Left ventricle myocardium inferior (tissue), 1 donor: ENCODE data around the gene WNT2B. TPM values are rescaled to one million over a fixed set of nuclear protein-coding genes. Genes with fewer than 3 reads are reported as not detected.
"Not testable (repeated sequence)": the region's sequence is repeated elsewhere in the genome, so short reads cannot be mapped to it uniquely, and the experiment has no call there.

ENCODE experiments used
- DNase-seq: peaks from one replicate; pipeline ENCODE4 v3.0.0-alpha.2; 2020
- H3K27ac ChIP-seq: fragments of 200-600 bp; replicated peaks from 2 replicates; pipeline ENCODE4 v1.8.0; 2021
- H3K27me3 ChIP-seq: fragments of 200-600 bp; 2 replicates; pipeline ENCODE4 v1.8.0; 2021; ENCODE audit warnings: low read depth
- H3K36me3 ChIP-seq: fragments of 200-600 bp; 2 replicates; pipeline ENCODE4 v1.8.0; 2021
- H3K4me1 ChIP-seq: fragments of 200-600 bp; 2 replicates; pipeline ENCODE4 v1.8.0; 2021
- H3K4me3 ChIP-seq: fragments of 200-600 bp; 2 replicates; pipeline ENCODE4 v1.8.0; 2021; ENCODE audit warnings: mild to moderate bottlenecking, moderate library complexity
- H3K9me3 ChIP-seq: fragments of 200-600 bp; replicated peaks from 2 replicates; pipeline ENCODE4 v1.8.0; 2021
- intact Hi-C: fragments of 100-400 bp; cut with micrococcal nuclease; formaldehyde crosslinking; loops from one replicate; pipeline ENCODE4 v1.11.0; 2022
- total RNA-seq: library from RNA; stranded (reverse); fragmentation: NEBNext Ultra II Directional; extraction: Animal tissue kit (Norgen Biotek cat#: 25700); gene quantifications from one replicate; pipeline ENCODE4 v1.2.1, GENCODE V29; 2021
- TF ChIP-seq, protein P1 (sequence below): fragments of 200-600 bp; IDR thresholded peaks from 2 replicates; pipeline ENCODE4 v1.8.0; 2021; ENCODE audit warnings: antibody characterized with exemption, mild to moderate bottlenecking, borderline replicate concordance
- donor health status: DM: no; HTN: yes; CAD: no; lungs with severe emphysema.

The WNT2B gene
- total RNA-seq, 1 donor from 2014 or later, result 1.7 TPM

- peaks cover 41% of the 10 kb centered on the region for H3K9me3 ChIP-seq
Observed at GRCh38 chr1:112477550-112477949, 31.2 kb upstream of the WNT2B start.

GRCh38 chr1:112478314-112478713 lies 30.5 kb upstream of the WNT2B start:
- no peak overlapping the region for H3K4me3 ChIP-seq
- peaks cover 12% of the 10 kb centered on the region for H3K36me3 ChIP-seq
- DNase-seq, result no peak
- peaks cover 41% of the 10 kb centered on the region for H3K9me3 ChIP-seq
- H3K27me3 ChIP-seq, result no peaks in the 10 kb centered on the region
- TF ChIP-seq, protein P1, sequence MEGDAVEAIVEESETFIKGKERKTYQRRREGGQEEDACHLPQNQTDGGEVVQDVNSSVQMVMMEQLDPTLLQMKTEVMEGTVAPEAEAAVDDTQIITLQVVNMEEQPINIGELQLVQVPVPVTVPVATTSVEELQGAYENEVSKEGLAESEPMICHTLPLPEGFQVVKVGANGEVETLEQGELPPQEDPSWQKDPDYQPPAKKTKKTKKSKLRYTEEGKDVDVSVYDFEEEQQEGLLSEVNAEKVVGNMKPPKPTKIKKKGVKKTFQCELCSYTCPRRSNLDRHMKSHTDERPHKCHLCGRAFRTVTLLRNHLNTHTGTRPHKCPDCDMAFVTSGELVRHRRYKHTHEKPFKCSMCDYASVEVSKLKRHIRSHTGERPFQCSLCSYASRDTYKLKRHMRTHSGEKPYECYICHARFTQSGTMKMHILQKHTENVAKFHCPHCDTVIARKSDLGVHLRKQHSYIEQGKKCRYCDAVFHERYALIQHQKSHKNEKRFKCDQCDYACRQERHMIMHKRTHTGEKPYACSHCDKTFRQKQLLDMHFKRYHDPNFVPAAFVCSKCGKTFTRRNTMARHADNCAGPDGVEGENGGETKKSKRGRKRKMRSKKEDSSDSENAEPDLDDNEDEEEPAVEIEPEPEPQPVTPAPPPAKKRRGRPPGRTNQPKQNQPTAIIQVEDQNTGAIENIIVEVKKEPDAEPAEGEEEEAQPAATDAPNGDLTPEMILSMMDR, result no peak
- H3K4me1 ChIP-seq, result no peaks in the 10 kb centered on the region
- no peak overlapping the region for H3K27ac ChIP-seq
- intact Hi-C loops, result no loop called here

More at GRCh38 chr1:112477550-112477949, 31.2 kb upstream of the WNT2B start:
- Histone ChIP-seq H3K36me3 (peaks cover 12% of the 10 kb centered on the region), H3K4me3 (no peak overlapping the region), H3K27me3 (no peaks in the 10 kb centered on the region), H3K4me1 (no peaks in the 10 kb centered on the region), H3K27ac (no peak overlapping the region)
- TF ChIP-seq, protein P1, result no peak
- DNase-seq, result no peak
- intact Hi-C loops, result no loop called here

GRCh38 chr1:112486063-112486462 lies 22.7 kb upstream of the WNT2B start:
- intact Hi-C loops, H3K27me3 ChIP-seq, H3K27ac ChIP-seq, H3K4me3 ChIP-seq, H3K9me3 ChIP-seq, H3K36me3 ChIP-seq, H3K4me1 ChIP-seq, DNase-seq: not testable (repeated sequence)

GRCh38 chr1:112487686-112488085 lies 21.1 kb upstream of the WNT2B start:
- H3K4me3 ChIP-seq, DNase-seq, H3K36me3 ChIP-seq, intact Hi-C loops, H3K9me3 ChIP-seq, H3K27me3 ChIP-seq, H3K27ac ChIP-seq, H3K4me1 ChIP-seq: not testable (repeated sequence)

GRCh38 chr1:112488141-112488540 lies 20.6 kb upstream of the WNT2B start:
- DNase-seq, result no peak
- intact Hi-C loops, result no loop called here
- no peak overlapping the region for H3K4me3 ChIP-seq

GRCh38 chr1:112492076-112492475 lies 16.7 kb upstream of the WNT2B start:
- DNase-seq, result no peak
- Histone ChIP-seq H3K9me3 (no peaks in the 10 kb centered on the region), H3K27ac (no peak overlapping the region), H3K4me1 (no peaks in the 10 kb centered on the region), H3K27me3 (no peaks in the 10 kb centered on the region), H3K4me3 (no peak overlapping the region), H3K36me3 (no peaks in the 10 kb centered on the region)
- TF ChIP-seq, protein P1, result no peak
- intact Hi-C loops, result no loop called here

More at GRCh38 chr1:112488141-112488540, 20.6 kb upstream of the WNT2B start:
- no peak overlapping the region for H3K27ac ChIP-seq
- H3K36me3 ChIP-seq, result no peaks in the 10 kb centered on the region
- TF ChIP-seq, protein P1, result no peak
- H3K9me3 ChIP-seq, result no peaks in the 10 kb centered on the region
- no peaks in the 10 kb centered on the region for H3K27me3 ChIP-seq
- H3K4me1 ChIP-seq, result no peaks in the 10 kb centered on the region

DNA sequence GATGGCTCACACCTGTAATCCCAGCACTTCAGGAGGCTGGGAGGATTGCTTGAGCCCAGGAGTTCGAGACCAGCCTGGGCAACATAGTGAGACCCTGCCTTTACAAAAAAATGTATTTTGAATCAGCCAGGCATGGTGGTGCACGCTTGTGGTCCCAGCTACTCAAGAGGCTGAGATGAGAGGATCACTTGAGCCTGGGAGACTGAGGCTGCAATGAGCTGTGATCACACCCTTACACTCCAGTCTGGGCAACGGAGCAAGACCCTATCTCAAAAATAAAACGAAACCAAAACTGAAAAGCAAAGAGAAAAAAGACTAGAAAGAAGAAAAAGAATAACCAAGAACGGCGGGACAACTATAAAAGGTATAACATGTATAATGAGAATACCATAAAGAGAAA lies 15.4 kb upstream of the WNT2B start:
- no peaks in the 10 kb centered on the region for H3K9me3 ChIP-seq
- H3K4me1 ChIP-seq, result no peaks in the 10 kb centered on the region
- intact Hi-C loops, result no loop called here
- H3K27ac ChIP-seq, result no peak overlapping the region
- DNase-seq, result no peak
- no peaks in the 10 kb centered on the region for H3K36me3 ChIP-seq
- TF ChIP-seq, protein P1, result no peak
- no peak overlapping the region for H3K4me3 ChIP-seq
- no peaks in the 10 kb centered on the region for H3K27me3 ChIP-seq
